K562 (cell line): ENCODE measurements around the gene KIF26B. TPM values are rescaled to one million over a fixed set of nuclear protein-coding genes. Genes with fewer than 3 reads are reported as not detected.

Experiments
- ATAC-seq: fragments of 200-7000 bp; cut with Tn5 transposase; 3 replicates; pipeline ENCODE4 v1.9.1; 2020; ENCODE audit warnings: moderate library complexity
- BruUV-seq: library from RNA; stranded (reverse); fragments of 400-500 nt; replicated peaks from 2 replicates; lab custom pipeline; 2021; lab: Mats Ljungman, UMichigan
- CTCF ChIA-PET: fragments of 300-600 bp; formaldehyde crosslinking; extraction: SDS; loops from one replicate; lab custom pipeline; 2021; ENCODE audit warnings: low intra/inter-chr PET ratio; lab: Yijun Ruan, JAX
- POLR2A ChIA-PET: fragments of 300-600, 350-650 bp; sonication (Branson Sonifier 250); formaldehyde crosslinking; extraction: SDS; loops from one replicate; lab custom pipeline; 2021; ENCODE audit warnings: antibody characterized with exemption, inconsistent platforms; lab: Yijun Ruan, JAX
- DNase-seq, 4 experiments: peaks; one replicate each; pipeline versions ENCODE4 v3.0.0 to v3.0.0-alpha.2; 2011 to 2018; ENCODE audit warnings: low spot score in 3 of 4, mixed read lengths in 3 of 4; ENCODE audit errors: extremely low read depth in 1 of 4
- FAIRE-seq: peaks from 2 replicates; lab custom pipeline; 2011; peaks lifted over from hg19 to GRCh38; lab: Jason Lieb, UNC
- H2AFZ ChIP-seq: 2 replicates; pipeline ENCODE4 v1.6.0; 2011; ENCODE audit warnings: low read depth, low read length, control low read depth, inconsistent platforms
- H3K27ac ChIP-seq: fragments of 200-600 bp; 3 replicates; pipeline ENCODE4 v1.8.0; 2011; ENCODE audit warnings: low read depth, mild to moderate bottlenecking, control low read depth, inconsistent platforms, low read length, moderate library complexity, mixed read lengths; ENCODE audit errors: extremely low read depth
- H3K27me3 ChIP-seq, 2 experiments: fragments of 300-600 bp in 1 of 2; 2 replicates in 1 of 2; 3 replicates in 1 of 2; pipeline versions ENCODE4 v1.6.0 to v1.8.0; 2011; ENCODE audit warnings: inconsistent platforms in 2 of 2, low read length in 2 of 2, mild to moderate bottlenecking in 1 of 2, mixed read lengths in 1 of 2, moderate library complexity in 1 of 2; ENCODE audit not compliant: control insufficient read depth in 2 of 2, insufficient read depth in 2 of 2
- H3K36me3 ChIP-seq: fragments of 300-600 bp; 3 replicates; pipeline ENCODE4 v1.8.0; 2011; ENCODE audit warnings: mild to moderate bottlenecking, low read length, inconsistent platforms; ENCODE audit not compliant: control insufficient read depth, insufficient read depth
- H3K4me1 ChIP-seq, 2 experiments: fragments of 200-600 bp in 1 of 2; replicated peaks in 1 of 2; 2 replicates in 1 of 2; 3 replicates in 1 of 2; pipeline versions ENCODE4 v1.5.1 to v1.8.0; 2011; ENCODE audit warnings: inconsistent platforms in 2 of 2, low read length in 2 of 2, mild to moderate bottlenecking in 1 of 2, mixed read lengths in 1 of 2, moderate library complexity in 1 of 2; ENCODE audit not compliant: control insufficient read depth in 2 of 2, insufficient read depth in 2 of 2
- H3K4me2 ChIP-seq: 2 replicates; pipeline ENCODE4 v1.6.1; 2011; ENCODE audit warnings: low read length, control low read depth, inconsistent platforms, mixed read lengths; ENCODE audit not compliant: insufficient read depth
- H3K4me3 ChIP-seq: fragments of 200-600 bp; sonication (generic), shearing (Covaris generic); 2 replicates; pipeline ENCODE4 v1.5.1; 2016; ENCODE audit warnings: control low read depth, inconsistent platforms
- H3K79me2 ChIP-seq: fragments of 200-600 bp; 3 replicates; pipeline ENCODE4 v1.8.0; 2011; ENCODE audit warnings: low read length, inconsistent platforms; ENCODE audit not compliant: control insufficient read depth, insufficient read depth
- H3K9ac ChIP-seq, 2 experiments: 2 replicates each; pipeline versions ENCODE4 v1.6.0 to v1.6.1; 2011; ENCODE audit warnings: low read depth in 2 of 2, low read length in 2 of 2, control low read depth in 1 of 2, inconsistent platforms in 1 of 2, mild to moderate bottlenecking in 1 of 2, mixed read lengths in 1 of 2; ENCODE audit not compliant: insufficient read depth in 1 of 2
- H3K9me1 ChIP-seq: one replicate; pipeline ENCODE4 v1.6.0; 2011; ENCODE audit warnings: inconsistent platforms, mild to moderate bottlenecking, low read length, moderate library complexity; ENCODE audit not compliant: control insufficient read depth, insufficient read depth
- H3K9me3 ChIP-seq: replicated peaks from 2 replicates; pipeline ENCODE4 v1.5.1; 2011; ENCODE audit warnings: low read depth, low read length, inconsistent platforms; ENCODE audit not compliant: control insufficient read depth, insufficient read depth
- H4K20me1 ChIP-seq: replicated peaks from 2 replicates; pipeline ENCODE4 v1.6.1; 2011; ENCODE audit warnings: low read length, inconsistent platforms, mixed read lengths; ENCODE audit not compliant: control insufficient read depth, insufficient read depth
- KDM1A ChIP-seq, 2 experiments: fragments of 450-650 bp; IDR thresholded peaks; 2 replicates each; pipeline ENCODE4 v1.6.1; 2016; ENCODE audit warnings: mild to moderate bottlenecking in 2 of 2
- MAFG ChIP-seq: fragments of 450-650 bp; conservative IDR thresholded peaks from 2 replicates; pipeline ENCODE4 v1.6.1; 2016; ENCODE audit warnings: missing genetic modification characterization, missing compliant biosample characterization
- NCOR1 ChIP-seq: fragments of 450-650 bp; IDR thresholded peaks from 2 replicates; pipeline ENCODE4 v1.6.1; 2016; ENCODE audit warnings: mild to moderate bottlenecking, moderate library complexity
- RBM39 ChIP-seq: fragments of 200-400 bp; formaldehyde crosslinking; optimal IDR thresholded peaks from 2 replicates; pipeline ENCODE3; 2018; ENCODE audit warnings: low read depth, low read length
- RCOR1 ChIP-seq, 2 experiments: IDR thresholded peaks; 2 replicates each; pipeline ENCODE4 v1.6.1; 2012; ENCODE audit warnings: low read depth in 2 of 2, low read length in 2 of 2, borderline replicate concordance in 1 of 2, improper control_type of control experiment in 1 of 2
- SMAD4 ChIP-seq: fragments of 250-450 bp; sonication (Bioruptor Pico); conservative IDR thresholded peaks from 2 replicates; pipeline ENCODE4 v1.8.0; 2021; ENCODE audit warnings: inconsistent platforms, mild to moderate bottlenecking, moderate library complexity
- TCF7 ChIP-seq: sonication (generic); IDR thresholded peaks from 2 replicates; pipeline ENCODE4 v1.6.1; 2016; ENCODE audit warnings: antibody characterized with exemption, borderline replicate concordance
- WGBS: fragments of 100-300 bp; shearing (Covaris generic); methylation state at CpG from one replicate; pipeline ENCODE4 v1.1.6; 2016; ENCODE audit warnings: low coverage, mixed read lengths; ENCODE audit not compliant: insufficient coverage; ENCODE audit errors: missing lambda C conversion rate; 5-methylcytosine and 5-hydroxymethylcytosine counted together
- in situ Hi-C: fragments of 300-500 bp; cut with MboI; formaldehyde crosslinking; loops from 4 replicates; pipeline ENCODE4 v1.15.0; 2018; ENCODE audit warnings: inconsistent platforms, mixed read lengths
- intact Hi-C: fragments of 100-400 bp; cut with micrococcal nuclease; formaldehyde crosslinking; loops from 2 replicates; pipeline ENCODE4 v1.14.2; 2022
- polyA plus RNA-seq, 8 experiments: library from polyadenylated mRNA; depleted of rRNA in 4 of 8; stranded (reverse) in 5 of 8; unstranded in 3 of 8; fragments of >200 nt; fragmentation: Nextera tagmentation in 2 of 8; fragmentation: Illumina TruSeq in 1 of 8; extraction: Ambion mirVana in 2 of 8; extraction: Trizol in 1 of 8; gene quantifications; 2 replicates each; pipeline versions ENCODE4 v1.2.1 to v1.2.3, GENCODE V29; 2011 to 2014; ENCODE audit warnings: inconsistent platforms in 1 of 8, missing spikeins in 1 of 8
- total RNA-seq, 7 experiments: library from RNA; depleted of rRNA in 6 of 7; stranded (reverse); fragments of >200 nt in 6 of 7; fragmentation: Illumina TruSeq in 2 of 7; extraction: Trizol in 2 of 7; gene quantifications; 2 replicates each; pipeline versions ENCODE4 v1.2.1 to v1.2.3, GENCODE V29; 2011 to 2021; ENCODE audit warnings: low replicate concordance in 1 of 7
- TF ChIP-seq, protein P1 (sequence below): fragments of 250-450 bp; sonication (Bioruptor Pico); IDR thresholded peaks from 2 replicates; pipeline ENCODE4 v1.5.0; 2021; ENCODE audit warnings: mild to moderate bottlenecking, borderline replicate concordance
- TF ChIP-seq, protein P2 (sequence below): fragments of 200-800 bp; sonication (Bioruptor generic); IDR thresholded peaks from 2 replicates; pipeline ENCODE4 v1.6.1; 2016; ENCODE audit warnings: missing genetic modification characterization, missing compliant biosample characterization
- TF ChIP-seq, protein P3 (sequence below), 2 experiments: fragments of 150-350 bp in 1 of 2; IDR thresholded peaks; 2 replicates each; pipeline ENCODE4 v1.6.1; 2012 to 2016; ENCODE audit warnings: low read depth in 2 of 2, low read length in 2 of 2, mild to moderate bottlenecking in 1 of 2, moderate library complexity in 1 of 2

KIF26B gene
- total and polyA plus RNA-seq, 9 of the 15 experiments (the other 6 are each of a cell fraction or from before 2014, with no cell fraction given), result 0.02 to 0.08 (median 0.03) TPM; not detected in 6

DNA sequence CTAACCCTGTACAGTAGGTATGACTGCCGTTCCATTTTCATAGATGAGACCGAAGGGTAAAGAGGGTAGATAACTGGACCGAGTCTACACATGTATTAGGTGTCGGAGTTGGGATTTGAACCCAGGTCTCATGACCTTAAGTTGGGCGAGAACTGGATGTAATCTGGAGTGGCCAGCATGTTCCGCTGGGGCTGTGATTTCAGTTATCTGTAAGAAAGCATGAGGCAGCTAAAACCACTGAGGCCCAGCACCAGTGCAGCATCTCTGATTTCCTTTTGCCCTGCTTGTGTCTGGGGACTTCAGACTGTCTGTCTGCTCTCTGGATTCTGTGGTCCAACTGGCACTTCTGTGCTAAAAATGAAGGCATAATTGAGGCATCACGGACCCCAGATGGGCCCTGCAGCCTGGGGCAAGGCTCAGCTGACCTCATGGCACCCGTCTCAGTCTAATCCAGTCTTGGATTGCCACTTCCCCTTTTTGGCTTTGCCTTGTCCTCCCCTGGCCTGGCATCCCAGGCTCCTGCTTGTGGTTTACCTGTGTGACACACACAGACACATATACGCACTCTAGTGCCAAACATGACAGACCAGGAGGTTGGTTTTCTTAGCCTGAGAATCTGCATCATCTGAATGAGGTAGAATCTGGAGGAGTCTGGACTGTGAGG, 180.2 kb downstream of the KIF26B start:
- Histone ChIP-seq H3K9me3 (no peaks in the 10 kb centered on the region), H2AFZ (no peak overlapping the region), H3K9ac (no peak overlapping the region), H3K27me3 (peaks cover 30 to 55% of the 10 kb centered on the region in 2 experiments), H3K9me1 (no peaks in the 10 kb centered on the region), H3K36me3 (no peaks in the 10 kb centered on the region), H3K4me2 (no peak overlapping the region), H4K20me1 (no peaks in the 10 kb centered on the region), H3K4me1 (peaks cover 14 to 15% of the 10 kb centered on the region in 2 experiments; a peak in 4 of 5 replicates), H3K27ac (no peak overlapping the region), H3K4me3 (no peak overlapping the region), H3K79me2 (no peaks in the 10 kb centered on the region)
- ATAC-seq (no peak), DNase-seq (peak in 2 of 4 experiments; percentile 31 to 37), FAIRE-seq (peak; percentile 44)
- no TSS peak for BruUV-seq
- in situ Hi-C loops, result no loop called here
- ChIA-PET CTCF (no interaction called here), POLR2A (no interaction called here)
- 7% methylated on average over 9 of the region's 9 CpGs for whole genome bisulfite sequencing
- intact Hi-C loops, result no loop called here
- peak; percentile 47; the same call in 1 of the 2 replicates for TF ChIP-seq SMAD4 (CRISPR knock-in tag)
- TF ChIP-seq, protein P1, sequence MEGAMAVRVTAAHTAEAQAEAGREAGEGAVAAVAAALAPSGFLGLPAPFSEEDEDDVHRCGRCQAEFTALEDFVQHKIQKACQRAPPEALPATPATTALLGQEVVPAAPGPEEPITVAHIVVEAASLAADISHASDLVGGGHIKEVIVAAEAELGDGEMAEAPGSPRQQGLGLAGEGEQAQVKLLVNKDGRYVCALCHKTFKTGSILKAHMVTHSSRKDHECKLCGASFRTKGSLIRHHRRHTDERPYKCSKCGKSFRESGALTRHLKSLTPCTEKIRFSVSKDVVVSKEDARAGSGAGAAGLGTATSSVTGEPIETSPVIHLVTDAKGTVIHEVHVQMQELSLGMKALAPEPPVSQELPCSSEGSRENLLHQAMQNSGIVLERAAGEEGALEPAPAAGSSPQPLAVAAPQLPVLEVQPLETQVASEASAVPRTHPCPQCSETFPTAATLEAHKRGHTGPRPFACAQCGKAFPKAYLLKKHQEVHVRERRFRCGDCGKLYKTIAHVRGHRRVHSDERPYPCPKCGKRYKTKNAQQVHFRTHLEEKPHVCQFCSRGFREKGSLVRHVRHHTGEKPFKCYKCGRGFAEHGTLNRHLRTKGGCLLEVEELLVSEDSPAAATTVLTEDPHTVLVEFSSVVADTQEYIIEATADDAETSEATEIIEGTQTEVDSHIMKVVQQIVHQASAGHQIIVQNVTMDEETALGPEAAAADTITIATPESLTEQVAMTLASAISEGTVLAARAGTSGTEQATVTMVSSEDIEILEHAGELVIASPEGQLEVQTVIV (CRISPR knock-in tag), result no peak
- no peak for TF ChIP-seq TCF7
- no peak for TF ChIP-seq RBM39
- peak; percentile 95 to 100 for TF ChIP-seq RCOR1 (IDR thresholded peaks at IDR 0.05; ENCODE audit: borderline replicate concordance in 1 of 2, low read depth in 2 of 2, low read length in 2 of 2)
- TF ChIP-seq, protein P2, sequence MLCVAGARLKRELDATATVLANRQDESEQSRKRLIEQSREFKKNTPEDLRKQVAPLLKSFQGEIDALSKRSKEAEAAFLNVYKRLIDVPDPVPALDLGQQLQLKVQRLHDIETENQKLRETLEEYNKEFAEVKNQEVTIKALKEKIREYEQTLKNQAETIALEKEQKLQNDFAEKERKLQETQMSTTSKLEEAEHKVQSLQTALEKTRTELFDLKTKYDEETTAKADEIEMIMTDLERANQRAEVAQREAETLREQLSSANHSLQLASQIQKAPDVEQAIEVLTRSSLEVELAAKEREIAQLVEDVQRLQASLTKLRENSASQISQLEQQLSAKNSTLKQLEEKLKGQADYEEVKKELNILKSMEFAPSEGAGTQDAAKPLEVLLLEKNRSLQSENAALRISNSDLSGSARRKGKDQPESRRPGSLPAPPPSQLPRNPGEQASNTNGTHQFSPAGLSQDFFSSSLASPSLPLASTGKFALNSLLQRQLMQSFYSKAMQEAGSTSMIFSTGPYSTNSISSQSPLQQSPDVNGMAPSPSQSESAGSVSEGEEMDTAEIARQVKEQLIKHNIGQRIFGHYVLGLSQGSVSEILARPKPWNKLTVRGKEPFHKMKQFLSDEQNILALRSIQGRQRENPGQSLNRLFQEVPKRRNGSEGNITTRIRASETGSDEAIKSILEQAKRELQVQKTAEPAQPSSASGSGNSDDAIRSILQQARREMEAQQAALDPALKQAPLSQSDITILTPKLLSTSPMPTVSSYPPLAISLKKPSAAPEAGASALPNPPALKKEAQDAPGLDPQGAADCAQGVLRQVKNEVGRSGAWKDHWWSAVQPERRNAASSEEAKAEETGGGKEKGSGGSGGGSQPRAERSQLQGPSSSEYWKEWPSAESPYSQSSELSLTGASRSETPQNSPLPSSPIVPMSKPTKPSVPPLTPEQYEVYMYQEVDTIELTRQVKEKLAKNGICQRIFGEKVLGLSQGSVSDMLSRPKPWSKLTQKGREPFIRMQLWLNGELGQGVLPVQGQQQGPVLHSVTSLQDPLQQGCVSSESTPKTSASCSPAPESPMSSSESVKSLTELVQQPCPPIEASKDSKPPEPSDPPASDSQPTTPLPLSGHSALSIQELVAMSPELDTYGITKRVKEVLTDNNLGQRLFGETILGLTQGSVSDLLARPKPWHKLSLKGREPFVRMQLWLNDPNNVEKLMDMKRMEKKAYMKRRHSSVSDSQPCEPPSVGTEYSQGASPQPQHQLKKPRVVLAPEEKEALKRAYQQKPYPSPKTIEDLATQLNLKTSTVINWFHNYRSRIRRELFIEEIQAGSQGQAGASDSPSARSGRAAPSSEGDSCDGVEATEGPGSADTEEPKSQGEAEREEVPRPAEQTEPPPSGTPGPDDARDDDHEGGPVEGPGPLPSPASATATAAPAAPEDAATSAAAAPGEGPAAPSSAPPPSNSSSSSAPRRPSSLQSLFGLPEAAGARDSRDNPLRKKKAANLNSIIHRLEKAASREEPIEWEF (CRISPR knock-in tag), result no peak
- peak; percentile 52 for TF ChIP-seq NCOR1
- peak; percentile 99 for TF ChIP-seq KDM1A (IDR thresholded peaks at IDR 0.05)
- TF ChIP-seq, protein P3, sequence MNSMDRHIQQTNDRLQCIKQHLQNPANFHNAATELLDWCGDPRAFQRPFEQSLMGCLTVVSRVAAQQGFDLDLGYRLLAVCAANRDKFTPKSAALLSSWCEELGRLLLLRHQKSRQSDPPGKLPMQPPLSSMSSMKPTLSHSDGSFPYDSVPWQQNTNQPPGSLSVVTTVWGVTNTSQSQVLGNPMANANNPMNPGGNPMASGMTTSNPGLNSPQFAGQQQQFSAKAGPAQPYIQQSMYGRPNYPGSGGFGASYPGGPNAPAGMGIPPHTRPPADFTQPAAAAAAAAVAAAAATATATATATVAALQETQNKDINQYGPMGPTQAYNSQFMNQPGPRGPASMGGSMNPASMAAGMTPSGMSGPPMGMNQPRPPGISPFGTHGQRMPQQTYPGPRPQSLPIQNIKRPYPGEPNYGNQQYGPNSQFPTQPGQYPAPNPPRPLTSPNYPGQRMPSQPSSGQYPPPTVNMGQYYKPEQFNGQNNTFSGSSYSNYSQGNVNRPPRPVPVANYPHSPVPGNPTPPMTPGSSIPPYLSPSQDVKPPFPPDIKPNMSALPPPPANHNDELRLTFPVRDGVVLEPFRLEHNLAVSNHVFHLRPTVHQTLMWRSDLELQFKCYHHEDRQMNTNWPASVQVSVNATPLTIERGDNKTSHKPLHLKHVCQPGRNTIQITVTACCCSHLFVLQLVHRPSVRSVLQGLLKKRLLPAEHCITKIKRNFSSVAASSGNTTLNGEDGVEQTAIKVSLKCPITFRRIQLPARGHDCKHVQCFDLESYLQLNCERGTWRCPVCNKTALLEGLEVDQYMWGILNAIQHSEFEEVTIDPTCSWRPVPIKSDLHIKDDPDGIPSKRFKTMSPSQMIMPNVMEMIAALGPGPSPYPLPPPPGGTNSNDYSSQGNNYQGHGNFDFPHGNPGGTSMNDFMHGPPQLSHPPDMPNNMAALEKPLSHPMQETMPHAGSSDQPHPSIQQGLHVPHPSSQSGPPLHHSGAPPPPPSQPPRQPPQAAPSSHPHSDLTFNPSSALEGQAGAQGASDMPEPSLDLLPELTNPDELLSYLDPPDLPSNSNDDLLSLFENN (IDR thresholded peaks at IDR 0.05; ENCODE audit: low read depth in 2 of 2, low read length in 2 of 2), result no peak
- 0 out of 2 replicates have a peak, but pooled peaks have one; percentile 28 for TF ChIP-seq MAFG (tag)
